ENCODE measurements around the gene NAA35.
"Not testable (repeated sequence)": the region's sequence is repeated elsewhere in the genome, so short reads cannot be mapped to it uniquely, and the experiment has no call there.

Gene NAA35

GRCh38 chr9:86043999-86044398 lies 103.1 kb downstream of the NAA35 start:
- TF ChIP-seq CTCF (IDR thresholded peaks at IDR 0.05; ENCODE audit: low read length, missing control alignments), result no peak
- H3K4me3 ChIP-seq (replicated peaks; ENCODE audit: low read depth, low read length), result no peak overlapping the region
- DNase-seq (ENCODE audit: low read depth), result no peak

GRCh38 chr9:86045654-86046053 lies 104.7 kb downstream of the NAA35 start:
- DNase-seq (ENCODE audit: low read depth), result no peak
- no peak for TF ChIP-seq CTCF (IDR thresholded peaks at IDR 0.05; ENCODE audit: low read length, missing control alignments)
- H3K4me3 ChIP-seq (replicated peaks; ENCODE audit: low read depth, low read length), result no peak overlapping the region

GRCh38 chr9:86046071-86046636 lies 105.2 kb downstream of the NAA35 start:
- H3K4me3 ChIP-seq (replicated peaks; ENCODE audit: low read depth, low read length), result no peak overlapping the region
- no peak for TF ChIP-seq CTCF (IDR thresholded peaks at IDR 0.05; ENCODE audit: low read length, missing control alignments)
- no peak for DNase-seq (ENCODE audit: low read depth)

- no peak for DNase-seq (ENCODE audit: low read depth)
- TF ChIP-seq CTCF (IDR thresholded peaks at IDR 0.05; ENCODE audit: low read length, missing control alignments), result no peak
- no peak overlapping the region for H3K4me3 ChIP-seq (replicated peaks; ENCODE audit: low read depth, low read length)
These were observed 106.0 kb downstream of the NAA35 start for GRCh38 chr9:86046930-86047341.

- H3K4me3 ChIP-seq (replicated peaks; ENCODE audit: low read depth, low read length), result no peak overlapping the region
- no peak for TF ChIP-seq CTCF (IDR thresholded peaks at IDR 0.05; ENCODE audit: low read length, missing control alignments)
- DNase-seq (ENCODE audit: low read depth), result no peak
These were observed 106.4 kb downstream of the NAA35 start for GRCh38 chr9:86047361-86047760.

- DNase-seq (ENCODE audit: low read depth); H3K4me3 ChIP-seq (replicated peaks; ENCODE audit: low read depth, low read length): not testable (repeated sequence)
These were observed 107.2 kb downstream of the NAA35 start for GRCh38 chr9:86048018-86048742.

- H3K4me3 ChIP-seq (replicated peaks; ENCODE audit: low read depth, low read length), result no peak overlapping the region
- no peak for TF ChIP-seq CTCF (IDR thresholded peaks at IDR 0.05; ENCODE audit: low read length, missing control alignments)
- DNase-seq (ENCODE audit: low read depth), result no peak
These were observed 111.9 kb downstream of the NAA35 start for GRCh38 chr9:86052556-86053468.

Data from fibroblast of pulmonary artery (primary cell).